SK-N-SH (cell line): ENCODE results near the gene ZNF593OS. TPM values are rescaled to one million over a fixed set of nuclear protein-coding genes. Genes with fewer than 3 reads are reported as not detected.

ENCODE experiments used
- CTCF ChIA-PET: fragments of 300-600, 350-600 bp; formaldehyde crosslinking; extraction: SDS; loops from one replicate; lab custom pipeline; 2021; lab: Yijun Ruan, JAX
- POLR2A ChIA-PET: fragments of 350-600 bp; sonication (Branson Sonifier 250); formaldehyde crosslinking; extraction: SDS; loops from one replicate; lab custom pipeline; 2020; ENCODE audit warnings: antibody characterized with exemption, inconsistent platforms; lab: Yijun Ruan, JAX
- DNase-seq: peaks from one replicate; pipeline ENCODE4 v3.0.0; 2012
- H2AFZ ChIP-seq: fragments of 200-600 bp; sonication (generic); 2 replicates; pipeline ENCODE4 v1.8.1; 2016; ENCODE audit warnings: antibody characterized with exemption, mild to moderate bottlenecking, low read depth
- H3F3A ChIP-seq: fragments of 200-600 bp; sonication (generic); replicated peaks from 2 replicates; pipeline ENCODE3; 2016; ENCODE audit warnings: antibody characterized with exemption, mild to moderate bottlenecking; ENCODE audit not compliant: insufficient read depth
- H3K27ac ChIP-seq, 2 experiments: fragments of 200-500 bp in 1 of 2; fragments of 200-600 bp in 1 of 2; sonication (Bioruptor generic) in 1 of 2; sonication (generic), shearing (Covaris generic) in 1 of 2; 2 replicates each; pipeline versions ENCODE4 v1.5.1 to v1.6.1; 2014 to 2016; ENCODE audit warnings: low read depth in 2 of 2, inconsistent platforms in 1 of 2, low read length in 1 of 2, mild to moderate bottlenecking in 1 of 2, mixed read lengths in 1 of 2
- H3K27me3 ChIP-seq: fragments of 200-600 bp; sonication (generic), shearing (Covaris generic); 2 replicates; pipeline ENCODE4 v1.6.1; 2016; ENCODE audit warnings: mixed run types; ENCODE audit not compliant: insufficient read depth
- H3K36me3 ChIP-seq, 2 experiments: fragments of 200-500 bp in 1 of 2; fragments of 200-600 bp in 1 of 2; sonication (Bioruptor generic) in 1 of 2; sonication (generic) in 1 of 2; replicated peaks in 1 of 2; 2 replicates each; pipeline versions ENCODE3 to v1.5.1; 2014 to 2016; ENCODE audit warnings: low read length in 1 of 2, mild to moderate bottlenecking in 1 of 2; ENCODE audit not compliant: insufficient read depth in 2 of 2, control insufficient read depth in 1 of 2
- H3K4me1 ChIP-seq, 2 experiments: fragments of 200-500 bp in 1 of 2; fragments of 200-600 bp in 1 of 2; sonication (Bioruptor generic) in 1 of 2; sonication (generic), shearing (Covaris generic) in 1 of 2; 2 replicates each; pipeline versions ENCODE4 v1.5.1 to v1.6.1; 2014 to 2016; ENCODE audit warnings: low read depth in 1 of 2, low read length in 1 of 2, mixed run types in 1 of 2; ENCODE audit not compliant: insufficient read depth in 2 of 2, control insufficient read depth in 1 of 2
- H3K4me2 ChIP-seq: fragments of 200-600 bp; sonication (generic), shearing (Covaris generic); 2 replicates; pipeline ENCODE4 v1.6.1; 2017; ENCODE audit warnings: mixed run types
- H3K4me3 ChIP-seq, 2 experiments: fragments of 200-500 bp in 1 of 2; fragments of 200-600 bp in 1 of 2; sonication (Bioruptor generic) in 1 of 2; sonication (generic), shearing (Covaris generic) in 1 of 2; 2 replicates each; pipeline versions ENCODE4 v1.5.1 to v1.8.1; 2014 to 2016; ENCODE audit warnings: low read depth in 2 of 2, inconsistent platforms in 1 of 2, low read length in 1 of 2, mild to moderate bottlenecking in 1 of 2, mixed read lengths in 1 of 2, moderate library complexity in 1 of 2
- H3K79me2 ChIP-seq: fragments of 200-600 bp; sonication (generic); 2 replicates; pipeline ENCODE4 v1.8.1; 2017; ENCODE audit warnings: mild to moderate bottlenecking; ENCODE audit not compliant: insufficient read depth
- H3K9ac ChIP-seq: fragments of 200-600 bp; sonication (generic); 2 replicates; pipeline ENCODE4 v1.6.1; 2017; ENCODE audit warnings: mixed run types
- H3K9me2 ChIP-seq: fragments of 200-600 bp; sonication (generic); 2 replicates; pipeline ENCODE4 v1.6.1; 2017; ENCODE audit warnings: mixed run types
- H3K9me3 ChIP-seq: fragments of 200-600 bp; sonication (generic); 2 replicates; pipeline ENCODE4 v1.6.1; 2017; ENCODE audit warnings: mixed run types, mild to moderate bottlenecking, moderate library complexity
- H4K20me1 ChIP-seq: fragments of 200-600 bp; sonication (generic); 2 replicates; pipeline ENCODE4 v1.6.1; 2017; ENCODE audit warnings: mild to moderate bottlenecking, mixed run types; ENCODE audit not compliant: insufficient read depth
- CHD2 ChIP-seq: fragments of 150-350 bp; IDR thresholded peaks from 2 replicates; pipeline ENCODE4 v1.6.1; 2018; ENCODE audit warnings: low read length; ENCODE audit not compliant: partially characterized antibody
- EZH2phosphoT487 ChIP-seq: fragments of 200-600 bp; sonication (generic); IDR thresholded peaks from 2 replicates; pipeline ENCODE4 v1.6.1; 2017; ENCODE audit warnings: low read depth, mixed run types, mild to moderate bottlenecking, antibody characterized with exemption, moderate library complexity, borderline replicate concordance
- FOSL2 ChIP-seq: IDR thresholded peaks from 2 replicates; pipeline ENCODE4 v1.4.0; 2012; ENCODE audit warnings: low read depth, mild to moderate bottlenecking, moderate library complexity, borderline replicate concordance
- FOXM1 ChIP-seq: IDR thresholded peaks from 2 replicates; pipeline ENCODE4 v1.4.0; 2012; ENCODE audit warnings: low read depth, mild to moderate bottlenecking
- GABPA ChIP-seq: IDR thresholded peaks from 2 replicates; pipeline ENCODE4 v1.4.0; 2012; ENCODE audit warnings: low read depth, mild to moderate bottlenecking
- JUND ChIP-seq: IDR thresholded peaks from 2 replicates; pipeline ENCODE4 v1.4.0; 2012
- MEF2A ChIP-seq: IDR thresholded peaks from 2 replicates; pipeline ENCODE4 v1.4.0; 2012; ENCODE audit warnings: low read depth, borderline replicate concordance
- MXI1 ChIP-seq: IDR thresholded peaks from 2 replicates; pipeline ENCODE4 v1.6.1; 2012; ENCODE audit warnings: mild to moderate bottlenecking, low read depth, low read length, improper control_type of control experiment
- RAD21 ChIP-seq: IDR thresholded peaks from 2 replicates; pipeline ENCODE4 v1.6.1; 2012; ENCODE audit warnings: mild to moderate bottlenecking, low read length
- RFX5 ChIP-seq: IDR thresholded peaks from 2 replicates; pipeline ENCODE4 v1.6.1; 2012; ENCODE audit warnings: mild to moderate bottlenecking, improper control_type of control experiment, low read length
- SMC3 ChIP-seq: IDR thresholded peaks from 2 replicates; pipeline ENCODE4 v1.6.1; 2012; ENCODE audit warnings: low read depth, low read length, improper control_type of control experiment
- YY1 ChIP-seq: IDR thresholded peaks from 2 replicates; pipeline ENCODE4 v1.4.0; 2012; ENCODE audit warnings: low read depth, mild to moderate bottlenecking
- WGBS: methylation state at CpG from one replicate; pipeline ENCODE4 v1.1.6; 2017; ENCODE audit warnings: low lambda C conversion rate; 5-methylcytosine and 5-hydroxymethylcytosine counted together
- polyA plus RNA-seq, 3 experiments: library from polyadenylated mRNA; depleted of rRNA; stranded (reverse); fragments of >200 nt; gene quantifications; 2 replicates each; pipeline ENCODE4 v1.2.3, GENCODE V29; 2012
- TF ChIP-seq, protein P1 (sequence below): IDR thresholded peaks from 2 replicates; pipeline ENCODE4 v1.4.0; 2012; ENCODE audit warnings: low read depth, borderline replicate concordance
- TF ChIP-seq, protein P2 (sequence below): IDR thresholded peaks from 2 replicates; pipeline ENCODE4 v1.4.0; 2012; ENCODE audit warnings: low read depth
- TF ChIP-seq, protein P3 (sequence below): IDR thresholded peaks from 2 replicates; pipeline ENCODE4 v1.4.0; 2012; ENCODE audit warnings: low read depth, borderline replicate concordance
- TF ChIP-seq, protein P4 (sequence below): fragments of 200-600 bp; sonication (generic); IDR thresholded peaks from 2 replicates; pipeline ENCODE4 v1.6.1; 2017; ENCODE audit warnings: antibody characterized with exemption, mild to moderate bottlenecking, moderate library complexity
- TF ChIP-seq, protein P5 (sequence below): fragments of 150-350 bp; IDR thresholded peaks from 2 replicates; pipeline ENCODE4 v1.6.1; 2016; ENCODE audit warnings: mild to moderate bottlenecking, low read depth, low read length

Gene ZNF593OS
- polyA plus RNA-seq, 1 of the 3 experiments (the other 2 are of a cell fraction), result not detected

DNA sequence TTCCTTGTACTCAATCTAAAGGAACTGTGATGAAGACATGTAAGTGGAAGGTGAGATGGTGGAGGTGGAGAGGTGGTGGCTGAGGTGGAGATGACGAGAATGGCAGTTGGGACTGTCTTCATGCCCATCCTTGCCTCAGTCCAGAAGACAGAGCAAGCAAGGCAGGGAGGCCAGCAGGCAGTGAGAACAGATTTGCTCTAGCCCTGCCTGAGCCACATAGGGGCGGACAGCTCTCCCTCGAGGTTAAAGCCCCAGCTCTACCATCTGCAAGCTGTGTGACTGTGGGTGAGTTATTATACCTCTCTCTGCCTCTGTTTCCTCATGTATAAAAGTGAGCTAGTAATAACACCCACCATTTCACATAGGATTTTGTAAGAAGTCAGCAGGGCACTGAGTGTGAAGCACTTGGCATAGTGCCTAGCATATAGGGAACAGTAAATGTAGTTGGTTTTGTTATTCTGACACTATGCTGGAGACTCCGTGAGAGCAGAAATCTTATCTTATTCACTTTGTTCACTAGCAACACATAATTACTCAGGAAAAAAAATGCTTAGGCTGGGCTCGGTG is 17.6 kb downstream of the ZNF593OS start:
- H3K27me3 ChIP-seq, result peaks cover 11% of the 10 kb centered on the region; the same call in 1 of the 2 replicates
- ChIA-PET CTCF (interaction anchor here (1.0 to 13.7 kb wide), 4 partner anchors 7 to 118 kb away, joined by 3 to 131 read pairs (median 12); partner anchors contain the start of gene ZNF593), POLR2A (no interaction called here)
- peaks cover 6 to 23% of the 10 kb centered on the region in 2 experiments; a peak in 1 of 4 replicates for H3K4me1 ChIP-seq
- no peak overlapping the region for H3K27ac ChIP-seq
- H3K9me3 ChIP-seq, result no peaks in the 10 kb centered on the region
- H3K9me2 ChIP-seq, result no peaks in the 10 kb centered on the region
- no peak overlapping the region for H3K4me2 ChIP-seq
- H4K20me1 ChIP-seq, result no peaks in the 10 kb centered on the region
- TF ChIP-seq EZH2phosphoT487 (no peak), YY1 (no peak), RFX5 (no peak), JUND (no peak), GABPA (no peak), FOXM1 (no peak), FOSL2 (no peak), MEF2A (no peak), CHD2 (no peak), RAD21 (no peak), SMC3 (no peak), MXI1 (no peak)
- TF ChIP-seq, protein P1, sequence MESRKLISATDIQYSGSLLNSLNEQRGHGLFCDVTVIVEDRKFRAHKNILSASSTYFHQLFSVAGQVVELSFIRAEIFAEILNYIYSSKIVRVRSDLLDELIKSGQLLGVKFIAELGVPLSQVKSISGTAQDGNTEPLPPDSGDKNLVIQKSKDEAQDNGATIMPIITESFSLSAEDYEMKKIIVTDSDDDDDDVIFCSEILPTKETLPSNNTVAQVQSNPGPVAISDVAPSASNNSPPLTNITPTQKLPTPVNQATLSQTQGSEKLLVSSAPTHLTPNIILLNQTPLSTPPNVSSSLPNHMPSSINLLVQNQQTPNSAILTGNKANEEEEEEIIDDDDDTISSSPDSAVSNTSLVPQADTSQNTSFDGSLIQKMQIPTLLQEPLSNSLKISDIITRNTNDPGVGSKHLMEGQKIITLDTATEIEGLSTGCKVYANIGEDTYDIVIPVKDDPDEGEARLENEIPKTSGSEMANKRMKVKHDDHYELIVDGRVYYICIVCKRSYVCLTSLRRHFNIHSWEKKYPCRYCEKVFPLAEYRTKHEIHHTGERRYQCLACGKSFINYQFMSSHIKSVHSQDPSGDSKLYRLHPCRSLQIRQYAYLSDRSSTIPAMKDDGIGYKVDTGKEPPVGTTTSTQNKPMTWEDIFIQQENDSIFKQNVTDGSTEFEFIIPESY, result no peak
- TF ChIP-seq, protein P2, sequence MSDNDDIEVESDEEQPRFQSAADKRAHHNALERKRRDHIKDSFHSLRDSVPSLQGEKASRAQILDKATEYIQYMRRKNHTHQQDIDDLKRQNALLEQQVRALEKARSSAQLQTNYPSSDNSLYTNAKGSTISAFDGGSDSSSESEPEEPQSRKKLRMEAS, result no peak
- TF ChIP-seq, protein P3, sequence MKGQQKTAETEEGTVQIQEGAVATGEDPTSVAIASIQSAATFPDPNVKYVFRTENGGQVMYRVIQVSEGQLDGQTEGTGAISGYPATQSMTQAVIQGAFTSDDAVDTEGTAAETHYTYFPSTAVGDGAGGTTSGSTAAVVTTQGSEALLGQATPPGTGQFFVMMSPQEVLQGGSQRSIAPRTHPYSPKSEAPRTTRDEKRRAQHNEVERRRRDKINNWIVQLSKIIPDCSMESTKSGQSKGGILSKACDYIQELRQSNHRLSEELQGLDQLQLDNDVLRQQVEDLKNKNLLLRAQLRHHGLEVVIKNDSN, result no peak
- TF ChIP-seq, protein P4, sequence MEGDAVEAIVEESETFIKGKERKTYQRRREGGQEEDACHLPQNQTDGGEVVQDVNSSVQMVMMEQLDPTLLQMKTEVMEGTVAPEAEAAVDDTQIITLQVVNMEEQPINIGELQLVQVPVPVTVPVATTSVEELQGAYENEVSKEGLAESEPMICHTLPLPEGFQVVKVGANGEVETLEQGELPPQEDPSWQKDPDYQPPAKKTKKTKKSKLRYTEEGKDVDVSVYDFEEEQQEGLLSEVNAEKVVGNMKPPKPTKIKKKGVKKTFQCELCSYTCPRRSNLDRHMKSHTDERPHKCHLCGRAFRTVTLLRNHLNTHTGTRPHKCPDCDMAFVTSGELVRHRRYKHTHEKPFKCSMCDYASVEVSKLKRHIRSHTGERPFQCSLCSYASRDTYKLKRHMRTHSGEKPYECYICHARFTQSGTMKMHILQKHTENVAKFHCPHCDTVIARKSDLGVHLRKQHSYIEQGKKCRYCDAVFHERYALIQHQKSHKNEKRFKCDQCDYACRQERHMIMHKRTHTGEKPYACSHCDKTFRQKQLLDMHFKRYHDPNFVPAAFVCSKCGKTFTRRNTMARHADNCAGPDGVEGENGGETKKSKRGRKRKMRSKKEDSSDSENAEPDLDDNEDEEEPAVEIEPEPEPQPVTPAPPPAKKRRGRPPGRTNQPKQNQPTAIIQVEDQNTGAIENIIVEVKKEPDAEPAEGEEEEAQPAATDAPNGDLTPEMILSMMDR, result no peak
- TF ChIP-seq, protein P5, sequence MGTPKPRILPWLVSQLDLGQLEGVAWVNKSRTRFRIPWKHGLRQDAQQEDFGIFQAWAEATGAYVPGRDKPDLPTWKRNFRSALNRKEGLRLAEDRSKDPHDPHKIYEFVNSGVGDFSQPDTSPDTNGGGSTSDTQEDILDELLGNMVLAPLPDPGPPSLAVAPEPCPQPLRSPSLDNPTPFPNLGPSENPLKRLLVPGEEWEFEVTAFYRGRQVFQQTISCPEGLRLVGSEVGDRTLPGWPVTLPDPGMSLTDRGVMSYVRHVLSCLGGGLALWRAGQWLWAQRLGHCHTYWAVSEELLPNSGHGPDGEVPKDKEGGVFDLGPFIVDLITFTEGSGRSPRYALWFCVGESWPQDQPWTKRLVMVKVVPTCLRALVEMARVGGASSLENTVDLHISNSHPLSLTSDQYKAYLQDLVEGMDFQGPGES, result no peak
- H3F3A ChIP-seq, result no peaks in the 10 kb centered on the region
- H3K9ac ChIP-seq, result no peak overlapping the region
- no peaks in the 10 kb centered on the region for H3K79me2 ChIP-seq
- H3K36me3 ChIP-seq, result no peaks in the 10 kb centered on the region
- no peak for DNase-seq
- no peak overlapping the region for H2AFZ ChIP-seq
- WGBS, result 78% methylated on average over 5 of the region's 5 CpGs
- no peak overlapping the region for H3K4me3 ChIP-seq
